ENCODE measurements around the gene CASP9. TPM values are rescaled to one million over a fixed set of nuclear protein-coding genes. Genes with fewer than 3 reads are reported as not detected.

The CASP9 gene
- total RNA-seq, 1 experiment from 2014 or later: 13.5 TPM

- ChIA-PET CTCF (no interaction called here), POLR2A (no interaction called here)
- no peaks in the 10 kb centered on the region for H3K4me1 Mint-ChIP-seq
- no peaks in the 10 kb centered on the region for H3K36me3 Mint-ChIP-seq
- no peak for TF ChIP-seq ATF2 (CRISPR knock-in tag; IDR thresholded peaks at IDR 0.05; ENCODE audit: borderline replicate concordance, low read depth)
- no peak for TF ChIP-seq EMX1 (CRISPR knock-in tag; IDR thresholded peaks at IDR 0.05)
- no peak for TF ChIP-seq NFYB (CRISPR knock-in tag; conservative IDR thresholded peaks at IDR 0.05; ENCODE audit: low read depth)
- no peak for TF ChIP-seq NR1H2 (CRISPR knock-in tag; IDR thresholded peaks at IDR 0.05)
- TF ChIP-seq USF1 (CRISPR knock-in tag; IDR thresholded peaks at IDR 0.05): no peak
- no peak overlapping the region for H3K4me3 Mint-ChIP-seq
- H3K27me3 Mint-ChIP-seq (ENCODE audit: low read depth): 0 out of 2 replicates have a peak, but pooled peaks cover 4% of the 10 kb centered on the region
- ATAC-seq (no peak), DNase-seq (ENCODE audit: low spot score) (no peak)
- H3K9me3 Mint-ChIP-seq: peaks cover 19% of the 10 kb centered on the region
- no peak overlapping the region for H3K27ac Mint-ChIP-seq
Measured at GRCh38 chr1:15451014-15451722, 72.8 kb downstream of the CASP9 start.

- Mint-ChIP-seq H3K27me3 (ENCODE audit: low read depth) (0 out of 2 replicates have a peak, but pooled peaks cover 4% of the 10 kb centered on the region), H3K9me3 (peaks cover 19% of the 10 kb centered on the region), H3K4me1 (no peaks in the 10 kb centered on the region), H3K36me3 (no peaks in the 10 kb centered on the region), H3K4me3 (no peak overlapping the region), H3K27ac (no peak overlapping the region)
- no peak for DNase-seq (ENCODE audit: low spot score)
- CTCF ChIA-PET: no interaction called here
- no peak for ATAC-seq
- POLR2A ChIA-PET: no interaction called here
- TF ChIP-seq CDX4 (CRISPR knock-in tag; IDR thresholded peaks at IDR 0.05; ENCODE audit: borderline replicate concordance) (no peak), NFE2L1 (CRISPR knock-in tag; IDR thresholded peaks at IDR 0.05) (no peak), ZSCAN18 (CRISPR knock-in tag; IDR thresholded peaks at IDR 0.05) (no peak), FOXP1 (CRISPR knock-in tag; IDR thresholded peaks at IDR 0.05; ENCODE audit: borderline replicate concordance) (no peak), ZNF671 (CRISPR knock-in tag; IDR thresholded peaks at IDR 0.05) (no peak), ZNF281 (CRISPR knock-in tag; IDR thresholded peaks at IDR 0.05) (no peak), ZNF219 (CRISPR knock-in tag; IDR thresholded peaks at IDR 0.05; ENCODE audit: borderline replicate concordance) (no peak), E2F4 (CRISPR knock-in tag; IDR thresholded peaks at IDR 0.05; ENCODE audit: borderline replicate concordance, low read depth) (no peak), PREB (CRISPR knock-in tag; IDR thresholded peaks at IDR 0.05; ENCODE audit: borderline replicate concordance) (no peak), ZNF423 (CRISPR knock-in tag; IDR thresholded peaks at IDR 0.05) (no peak), STAT6 (CRISPR knock-in tag; conservative IDR thresholded peaks at IDR 0.05; ENCODE audit: low read depth) (no peak), GTF2I (CRISPR knock-in tag; conservative IDR thresholded peaks at IDR 0.05) (no peak), ZNF512 (CRISPR knock-in tag; IDR thresholded peaks at IDR 0.05; ENCODE audit: borderline replicate concordance) (no peak), SMAD4 (CRISPR knock-in tag; IDR thresholded peaks at IDR 0.05) (no peak), MYBL2 (CRISPR knock-in tag; IDR thresholded peaks at IDR 0.05) (no peak)
Measured at GRCh38 chr1:15449567-15449966, 74.4 kb downstream of the CASP9 start.
